Stimulated activated CD4-positive, alpha-beta T cell treated with anti-CD3 and anti-CD28 coated beads, TNF-alpha, amount 100 ng/mL, for 4 hours (primary cell): Measurements from ENCODE around the gene DAZL.

ENCODE experiments used
- DNase-seq, 3 experiments: peaks; one replicate each; pipeline ENCODE4 v3.0.0-alpha.2; 2020; ENCODE audit warnings: low read depth in 3 of 3

The DAZL gene

GRCh38 chr3:16543242-16543864, 61.9 kb downstream of the DAZL start:
- DNase-seq = no peak

- no peak for DNase-seq
Observed at GRCh38 chr3:16538507-16538906, 66.7 kb downstream of the DAZL start.

- no peak for DNase-seq
Observed at GRCh38 chr3:16536996-16537395, 68.2 kb downstream of the DAZL start.
